HG03571 (cell line): ENCODE results near the gene GDPGP1.

ENCODE experiments used
- ATAC-seq: cut with Tn5 transposase; IDR thresholded peaks from one replicate; pipeline ENCODE4 v1.9.1; 2021; ENCODE audit not compliant: unreplicated experiment

Gene GDPGP1

DNA sequence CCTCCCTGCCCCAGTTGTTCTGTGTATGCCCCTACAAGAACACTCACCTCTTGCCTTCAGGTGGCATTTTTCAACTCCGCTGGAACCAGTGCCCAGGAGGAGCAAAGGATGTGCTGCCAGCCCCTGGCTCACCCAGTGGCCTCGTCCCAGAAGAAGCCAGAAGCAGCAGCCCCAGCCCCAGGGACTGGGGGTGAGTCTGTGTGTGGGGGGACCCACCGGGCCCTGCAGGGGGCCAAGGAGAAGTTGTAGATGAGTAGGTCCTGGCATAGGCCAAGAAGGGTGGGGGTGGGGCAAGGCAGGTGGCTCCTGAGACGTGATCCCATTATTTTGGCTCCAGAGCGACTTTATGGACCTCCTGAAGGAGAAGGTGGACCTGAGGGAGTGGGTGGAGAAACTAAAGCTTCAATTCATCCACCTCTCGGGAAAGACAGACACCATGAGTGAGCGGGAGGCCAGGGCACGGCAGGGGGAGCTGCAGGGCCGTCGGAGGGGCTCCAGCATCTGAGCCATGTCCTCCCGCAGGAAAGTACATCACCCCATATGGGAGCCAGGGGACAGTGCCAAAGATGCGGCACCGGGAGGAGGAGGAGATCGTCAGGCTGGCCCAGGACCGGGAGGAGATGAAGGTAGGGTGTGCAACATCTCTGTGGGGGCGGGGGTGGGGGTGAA, 60.7 kb downstream of the GDPGP1 start:
- ATAC-seq, result no peak

DNA sequence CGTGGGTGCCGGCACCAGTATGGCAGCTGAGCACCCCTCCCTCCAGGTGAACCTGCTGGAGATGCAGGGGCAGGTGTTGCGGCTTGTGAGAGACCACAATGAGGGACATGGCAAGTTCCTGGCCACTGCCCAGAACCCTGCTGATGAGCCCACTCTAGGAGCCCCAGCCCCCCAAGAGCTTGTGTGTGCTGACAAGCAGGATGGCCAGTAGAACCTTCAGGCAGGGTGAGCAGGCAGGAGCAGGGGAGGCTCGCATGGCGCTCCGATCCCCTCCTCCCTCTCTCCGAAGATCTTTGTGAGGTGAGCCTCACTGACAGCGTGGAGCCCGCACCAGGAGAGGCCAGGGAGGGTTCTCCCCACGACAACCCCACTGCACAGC, 61.2 kb downstream of the GDPGP1 start:
- ATAC-seq, result no peak
